Pancreas (tissue), 10 donors: ENCODE measurements around the gene STK38L. TPM values are rescaled to one million over a fixed set of nuclear protein-coding genes. Genes with fewer than 3 reads are reported as not detected.

ENCODE experiments used
- ATAC-seq, 4 donors: fragments of 200-7000 bp; cut with Tn5 transposase; one replicate each; pipeline versions ENCODE4 v1.8.0 to v1.9.1; 2020; ENCODE audit warnings: mild to moderate bottlenecking in 4 of 4, moderate library complexity in 4 of 4
- DNase-seq, 6 donors: peaks; one replicate each; pipeline ENCODE4 v3.0.0-alpha.2; 2020
- FAIRE-seq: peaks from 2 replicates; lab custom pipeline; 2012; peaks lifted over from hg19 to GRCh38; lab: Jason Lieb, UNC
- H3K27ac ChIP-seq, 4 donors: fragments of 200-600 bp; sonication (generic); 1 replicate in 3 of 4; 2 replicates in 1 of 4; pipeline versions ENCODE4 v1.5.0 to v1.8.0; 2020
- H3K27me3 ChIP-seq, 4 donors: fragments of 200-600 bp; one replicate each; pipeline ENCODE4 v1.8.0; 2021
- H3K36me3 ChIP-seq, 3 donors: fragments of 200-600 bp; sonication (generic) in 1 of 3; one replicate each; pipeline versions ENCODE4 v1.5.0 to v1.8.0; 2020 to 2021
- H3K4me1 ChIP-seq, 3 donors: fragments of 200-600 bp; one replicate each; pipeline ENCODE4 v1.8.0; 2021
- H3K4me3 ChIP-seq, 4 donors: fragments of 200-600 bp; sonication (generic) in 2 of 4; one replicate each; pipeline versions ENCODE4 v1.5.0 to v1.8.0; 2020 to 2021
- H3K9me3 ChIP-seq, 4 donors: fragments of 200-600 bp; one replicate each; pipeline ENCODE4 v1.8.0; 2021
- WGBS, 2 donors: extraction: QIAGEN DNeasy Blood & Tissue Kit; methylation state at CpG; one replicate each; pipeline ENCODE4 v1.1.7; 2013; 5-methylcytosine and 5-hydroxymethylcytosine counted together
- intact Hi-C, 3 donors: fragments of 100-400 bp; cut with DNase I; formaldehyde crosslinking; loops; one replicate each; pipeline versions ENCODE4 v1.11.1 to v1.14.2; 2022
- polyA plus RNA-seq, 2 donors: library from polyadenylated mRNA; stranded (reverse); fragments of 200-250 nt; gene quantifications; one replicate each; pipeline ENCODE4 v1.2.3, GENCODE V29; 2013
- total RNA-seq, 6 donors: library from RNA; stranded (reverse); fragmentation: NEBNext Ultra II Directional in 4 of 6; extraction: Animal tissue kit (Norgen Biotek cat#: 25700) in 4 of 6; gene quantifications; one replicate each; pipeline versions ENCODE4 v1.2.1 to v1.2.4, GENCODE V29; 2021 to 2023
- TF ChIP-seq, protein P1 (sequence below), 4 donors: fragments of 200-600 bp; sonication (generic) in 3 of 4; IDR thresholded peaks; one replicate each; pipeline versions ENCODE4 v1.5.0 to v1.8.0; 2021; ENCODE audit warnings: antibody characterized with exemption in 4 of 4
- donor health status: healthy with polysubstance abuse.
- donor health status: DM: no; HTN: no; CAD: no; lungs with moderate emphysema.
- donor health status: DM: no; HTN: no; CAD: no.
- donor health status: control.
- donor health status: control.
- donor health status: Bipolar disorder and iron deficiency.
- donor health status: DM: yes; HTN: yes; CAD: no.
- donor health status: DM: no; HTN: no; CAD: no.
- donor health status: DM: no; HTN: no; CAD: no.
- donor health status: DM: yes; HTN: yes; CAD: no.

STK38L gene
- total and polyA plus RNA-seq, 8 donors: 6.3 to 49.9 (median 12.0) TPM

GRCh38 chr12:27300226-27300625 is 56.1 kb downstream of the STK38L start:
- Histone ChIP-seq H3K4me1 (peaks cover 0 to 9% (median 6%) of the 10 kb centered on the region in 3 donors), H3K27ac (no peak overlapping the region), H3K27me3 (no peaks in the 10 kb centered on the region), H3K4me3 (no peak overlapping the region), H3K9me3 (no peaks in the 10 kb centered on the region), H3K36me3 (peaks cover 0 to 5% (median 0%) of the 10 kb centered on the region in 3 donors)
- ATAC-seq (no peak), DNase-seq (no peak), FAIRE-seq (no peak)
- intact Hi-C loops: loop anchor here in 1 of 3 donors (10.0 kb wide), 1 partner anchor 285 kb away; the partner anchor contains the start of gene TM7SF3
- TF ChIP-seq, protein P1, sequence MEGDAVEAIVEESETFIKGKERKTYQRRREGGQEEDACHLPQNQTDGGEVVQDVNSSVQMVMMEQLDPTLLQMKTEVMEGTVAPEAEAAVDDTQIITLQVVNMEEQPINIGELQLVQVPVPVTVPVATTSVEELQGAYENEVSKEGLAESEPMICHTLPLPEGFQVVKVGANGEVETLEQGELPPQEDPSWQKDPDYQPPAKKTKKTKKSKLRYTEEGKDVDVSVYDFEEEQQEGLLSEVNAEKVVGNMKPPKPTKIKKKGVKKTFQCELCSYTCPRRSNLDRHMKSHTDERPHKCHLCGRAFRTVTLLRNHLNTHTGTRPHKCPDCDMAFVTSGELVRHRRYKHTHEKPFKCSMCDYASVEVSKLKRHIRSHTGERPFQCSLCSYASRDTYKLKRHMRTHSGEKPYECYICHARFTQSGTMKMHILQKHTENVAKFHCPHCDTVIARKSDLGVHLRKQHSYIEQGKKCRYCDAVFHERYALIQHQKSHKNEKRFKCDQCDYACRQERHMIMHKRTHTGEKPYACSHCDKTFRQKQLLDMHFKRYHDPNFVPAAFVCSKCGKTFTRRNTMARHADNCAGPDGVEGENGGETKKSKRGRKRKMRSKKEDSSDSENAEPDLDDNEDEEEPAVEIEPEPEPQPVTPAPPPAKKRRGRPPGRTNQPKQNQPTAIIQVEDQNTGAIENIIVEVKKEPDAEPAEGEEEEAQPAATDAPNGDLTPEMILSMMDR (IDR thresholded peaks at IDR 0.05): no peak

DNA sequence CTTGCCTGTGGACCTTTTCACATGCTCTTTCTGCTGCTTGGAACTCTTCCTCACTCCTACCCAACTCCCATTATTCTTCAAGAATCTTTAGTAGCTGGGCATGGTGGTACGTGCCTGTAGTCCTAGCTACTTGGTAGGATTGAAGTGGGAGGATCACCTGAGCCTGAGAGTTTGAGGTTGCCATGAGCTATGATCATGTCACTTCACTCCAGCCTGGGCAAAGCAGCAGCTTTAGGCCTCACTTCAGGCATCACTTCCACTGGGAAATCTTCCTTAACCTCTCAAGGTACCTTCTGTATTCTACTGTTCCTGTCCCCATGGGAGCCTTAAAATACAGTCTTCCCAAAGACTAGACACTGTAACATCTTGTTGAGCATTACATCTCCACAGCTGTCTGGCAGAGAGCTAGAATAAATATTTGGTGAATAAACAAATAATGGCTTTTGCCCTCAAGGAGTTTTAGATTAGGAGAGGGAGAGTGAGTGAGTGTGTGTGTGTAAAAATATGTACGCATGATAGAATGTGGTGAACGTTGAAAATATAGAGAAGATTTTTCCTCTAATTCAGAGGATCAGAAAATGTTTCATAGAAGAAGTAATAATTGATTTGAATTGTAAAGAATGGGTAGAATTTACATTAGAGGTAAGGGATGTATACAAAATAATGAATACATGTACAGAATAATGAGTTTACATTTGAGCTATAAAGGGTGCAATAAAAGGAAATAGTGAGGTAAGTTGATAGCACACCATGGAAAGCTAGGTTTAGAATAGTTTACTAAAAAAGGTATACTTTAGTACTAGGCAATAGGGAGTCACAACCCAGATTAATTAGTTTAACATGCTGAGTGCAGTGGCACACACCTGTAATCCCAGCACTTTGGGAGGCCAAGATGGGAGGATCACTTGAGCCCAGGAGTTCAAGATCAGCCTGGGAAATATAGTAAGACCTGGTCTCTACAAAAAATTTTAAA is 59.3 kb downstream of the STK38L start:
- Histone ChIP-seq H3K4me3 (no peak overlapping the region), H3K27ac (no peak overlapping the region), H3K36me3 (peaks cover 0 to 5% (median 0%) of the 10 kb centered on the region in 3 donors), H3K27me3 (no peaks in the 10 kb centered on the region), H3K4me1 (peaks cover 0 to 17% (median 11%) of the 10 kb centered on the region in 3 donors), H3K9me3 (no peaks in the 10 kb centered on the region)
- FAIRE-seq (peak; percentile 23), DNase-seq (no peak), ATAC-seq (peak in 3 of 4 donors; percentile 59 to 82 (median 59))
- 41 to 42% methylated on average over 3 of the region's 3 CpGs for WGBS, 2 donors
- TF ChIP-seq, protein P1 (IDR thresholded peaks at IDR 0.05): no peak
- intact Hi-C loops: loop anchor here in 1 of 3 donors (10.0 kb wide), 1 partner anchor 289 kb away; the partner anchor contains the start of gene TM7SF3

DNA sequence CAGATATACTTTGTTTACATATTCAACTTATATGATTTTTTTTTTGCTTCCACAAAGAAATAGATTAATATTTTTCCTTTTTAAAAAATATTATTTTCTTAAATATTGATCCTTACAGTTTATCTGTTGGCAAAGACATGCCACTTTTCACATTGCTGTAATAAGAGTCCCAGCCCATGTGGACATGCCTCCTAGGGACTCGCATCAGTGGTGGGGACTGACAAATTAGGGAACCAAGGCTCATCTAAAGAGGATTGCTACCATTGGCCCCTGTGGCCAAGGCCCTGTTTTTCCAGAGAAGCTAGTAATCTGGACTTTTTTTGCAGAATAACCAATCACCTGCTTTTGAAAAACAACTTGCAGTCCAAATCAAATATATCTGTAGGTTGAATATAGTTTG is 60.8 kb downstream of the STK38L start:
- ATAC-seq: peak in 3 of 4 donors; percentile 31 to 44 (median 40)
- peaks cover 0 to 17% (median 11%) of the 10 kb centered on the region in 3 donors for H3K4me1 ChIP-seq
- H3K36me3 ChIP-seq: peaks cover 3 to 14% (median 4%) of the 10 kb centered on the region in 3 donors
- DNase-seq: no peak
- no peak for FAIRE-seq
- no peak overlapping the region for H3K4me3 ChIP-seq
- H3K27me3 ChIP-seq: no peaks in the 10 kb centered on the region
- intact Hi-C loops: loop anchor here in 1 of 3 donors (10.0 kb wide), 1 partner anchor 290 kb away; the partner anchor contains the start of gene TM7SF3
- H3K9me3 ChIP-seq: no peaks in the 10 kb centered on the region
- 20 to 38% methylated on average over 1 of the region's 1 CpG for WGBS, 2 donors
- TF ChIP-seq, protein P1 (IDR thresholded peaks at IDR 0.05): no peak
- no peak overlapping the region for H3K27ac ChIP-seq

- H3K4me1 ChIP-seq: peaks cover 0 to 17% (median 11%) of the 10 kb centered on the region in 3 donors
- H3K36me3 ChIP-seq: peaks cover 3 to 11% (median 4%) of the 10 kb centered on the region in 3 donors
- H3K27me3 ChIP-seq: no peaks in the 10 kb centered on the region
- FAIRE-seq (peak; percentile 98), DNase-seq (no peak), ATAC-seq (peak in 3 of 4 donors; percentile 66 to 74 (median 68))
- TF ChIP-seq, protein P1 (IDR thresholded peaks at IDR 0.05): peak in 3 of 4 donors; percentile 39 to 42 (median 41)
- intact Hi-C loops: loop anchor here in 1 of 3 donors (10.0 kb wide), 1 partner anchor 291 kb away; the partner anchor contains the start of gene TM7SF3
- H3K4me3 ChIP-seq: no peak overlapping the region
- WGBS, 2 donors: 81 to 88% methylated on average over 1 of the region's 1 CpG
- no peaks in the 10 kb centered on the region for H3K9me3 ChIP-seq
- no peak overlapping the region for H3K27ac ChIP-seq
Observed at GRCh38 chr12:27305673-27306456, 61.8 kb downstream of the STK38L start.
